ENCODE measurements around the gene MSI1.

Gene MSI1

DNA sequence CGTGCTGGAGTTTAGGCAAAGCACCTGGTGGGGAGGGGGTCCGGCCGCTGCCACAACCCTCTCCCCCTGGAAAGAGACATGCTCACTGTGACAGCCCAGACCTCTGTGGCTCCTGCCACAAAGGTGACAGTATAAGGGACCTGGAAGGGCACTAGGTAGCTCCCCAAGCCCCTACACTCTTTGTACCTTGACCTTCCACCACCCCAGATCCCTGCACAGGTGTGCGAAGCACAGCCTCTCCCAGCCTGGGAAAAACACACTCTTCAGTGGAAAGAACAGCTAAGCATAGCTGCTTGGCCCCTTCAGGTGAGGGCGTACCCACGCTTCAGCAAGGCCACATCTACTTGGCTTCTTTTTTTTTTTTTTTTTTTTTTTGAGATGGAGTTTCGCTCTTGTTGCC is 36.4 kb downstream of the MSI1 start:
- no peaks in the 10 kb centered on the region for H3K9me3 ChIP-seq (ENCODE audit: low read length)
- H3K4me1 ChIP-seq (ENCODE audit: insufficient read depth, low read length) = no peaks in the 10 kb centered on the region
- no peak overlapping the region for H3K9ac ChIP-seq (ENCODE audit: low read length)
- no peak overlapping the region for H3K27ac ChIP-seq (ENCODE audit: low read depth, low read length)
- H3K4me3 ChIP-seq (ENCODE audit: low read depth in 1 of 2, low read length in 2 of 2) = no peak overlapping the region
- no peaks in the 10 kb centered on the region for H3K27me3 ChIP-seq (ENCODE audit: control insufficient read depth in 1 of 2, insufficient read depth in 2 of 2, low read length in 2 of 2)
- no peaks in the 10 kb centered on the region for H3K36me3 ChIP-seq (ENCODE audit: insufficient read depth, low read length)

GRCh38 chr12:120332041-120332440 is 36.9 kb downstream of the MSI1 start:
- Histone ChIP-seq H3K27ac (ENCODE audit: low read depth, low read length) (no peak overlapping the region), H3K9ac (ENCODE audit: low read length) (no peak overlapping the region), H3K9me3 (ENCODE audit: low read length) (no peaks in the 10 kb centered on the region), H3K4me3 (ENCODE audit: low read depth in 1 of 2, low read length in 2 of 2) (no peak overlapping the region), H3K27me3 (ENCODE audit: control insufficient read depth in 1 of 2, insufficient read depth in 2 of 2, low read length in 2 of 2) (no peaks in the 10 kb centered on the region), H3K4me1 (ENCODE audit: insufficient read depth, low read length) (no peaks in the 10 kb centered on the region), H3K36me3 (ENCODE audit: insufficient read depth, low read length) (no peaks in the 10 kb centered on the region)

DNA sequence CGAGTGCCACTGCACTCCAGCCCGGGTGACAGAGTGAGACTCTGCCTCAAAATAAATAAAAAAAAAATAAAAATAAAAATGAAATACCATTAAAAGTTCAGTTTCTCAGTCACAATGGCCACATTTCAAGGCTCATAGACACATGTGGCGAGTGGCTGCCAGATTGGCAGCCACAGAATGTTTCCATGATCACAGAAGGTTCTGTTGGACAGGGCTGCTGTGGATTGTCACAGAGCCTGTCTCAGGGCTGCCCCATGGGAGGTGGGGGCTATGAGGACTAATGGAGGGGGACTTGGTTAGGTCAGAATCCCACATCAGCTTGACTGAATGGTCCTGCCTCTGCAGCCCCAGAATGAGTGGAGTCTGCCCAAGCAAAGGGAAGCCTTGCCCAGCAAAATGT is 37.6 kb downstream of the MSI1 start:
- Histone ChIP-seq H3K9ac (ENCODE audit: low read length) (no peak overlapping the region), H3K9me3 (ENCODE audit: low read length) (no peaks in the 10 kb centered on the region), H3K4me3 (ENCODE audit: low read depth in 1 of 2, low read length in 2 of 2) (no peak overlapping the region), H3K4me1 (ENCODE audit: insufficient read depth, low read length) (no peaks in the 10 kb centered on the region), H3K27ac (ENCODE audit: low read depth, low read length) (no peak overlapping the region), H3K36me3 (ENCODE audit: insufficient read depth, low read length) (no peaks in the 10 kb centered on the region), H3K27me3 (ENCODE audit: control insufficient read depth in 1 of 2, insufficient read depth in 2 of 2, low read length in 2 of 2) (no peaks in the 10 kb centered on the region)

GRCh38 chr12:120328228-120328627 is 40.7 kb downstream of the MSI1 start:
- H3K27ac ChIP-seq (ENCODE audit: low read depth, low read length) = no peak overlapping the region
- H3K36me3 ChIP-seq (ENCODE audit: insufficient read depth, low read length) = no peaks in the 10 kb centered on the region
- no peak overlapping the region for H3K4me3 ChIP-seq (ENCODE audit: low read depth in 1 of 2, low read length in 2 of 2)
- H3K27me3 ChIP-seq (ENCODE audit: control insufficient read depth in 1 of 2, insufficient read depth in 2 of 2, low read length in 2 of 2) = no peaks in the 10 kb centered on the region
- H3K9me3 ChIP-seq (ENCODE audit: low read length) = no peaks in the 10 kb centered on the region
- H3K9ac ChIP-seq (ENCODE audit: low read length) = no peak overlapping the region
- H3K4me1 ChIP-seq (ENCODE audit: insufficient read depth, low read length) = no peaks in the 10 kb centered on the region

DNA sequence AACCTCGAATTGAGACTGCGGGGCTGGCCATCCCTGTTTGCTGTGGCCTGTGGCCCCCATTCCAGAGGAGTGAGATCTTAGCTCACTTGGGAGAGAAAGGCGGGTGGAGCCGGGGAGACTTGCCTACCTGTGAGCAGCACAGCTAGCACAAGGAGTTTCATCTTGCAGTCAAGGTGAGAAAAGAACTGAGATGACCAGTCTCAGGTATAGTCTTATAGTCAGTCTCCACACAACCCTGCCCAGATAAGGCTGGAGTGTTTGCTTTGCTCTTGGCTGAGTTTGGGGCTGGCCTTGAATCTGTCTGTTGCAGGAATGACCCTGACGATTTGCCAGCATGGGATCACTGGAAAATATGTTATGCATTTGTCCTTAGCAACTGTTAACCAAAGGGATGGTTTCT is 41.4 kb downstream of the MSI1 start, which contains the start of gene PLA2G1B:
Gene PLA2G1B (minus strand): TSS at position 187 of the 400 bp plus-strand sequence. CDS start 26 bp downstream, at position 161.
- H3K27ac ChIP-seq (ENCODE audit: low read depth, low read length) = no peak within 1 kb of the TSS
- no peak within 1 kb of the TSS for H3K9ac ChIP-seq (ENCODE audit: low read length)
- no peaks in the 10 kb centered on the region for H3K27me3 ChIP-seq (ENCODE audit: control insufficient read depth in 1 of 2, insufficient read depth in 2 of 2, low read length in 2 of 2)
- H3K36me3 ChIP-seq (ENCODE audit: insufficient read depth, low read length) = no peaks in the 10 kb centered on the region
- H3K4me1 ChIP-seq (ENCODE audit: insufficient read depth, low read length) = no peaks in the 10 kb centered on the region
- H3K9me3 ChIP-seq (ENCODE audit: low read length) = no peaks in the 10 kb centered on the region
- H3K4me3 ChIP-seq (ENCODE audit: low read depth in 1 of 2, low read length in 2 of 2) = no peak within 1 kb of the TSS

DNA sequence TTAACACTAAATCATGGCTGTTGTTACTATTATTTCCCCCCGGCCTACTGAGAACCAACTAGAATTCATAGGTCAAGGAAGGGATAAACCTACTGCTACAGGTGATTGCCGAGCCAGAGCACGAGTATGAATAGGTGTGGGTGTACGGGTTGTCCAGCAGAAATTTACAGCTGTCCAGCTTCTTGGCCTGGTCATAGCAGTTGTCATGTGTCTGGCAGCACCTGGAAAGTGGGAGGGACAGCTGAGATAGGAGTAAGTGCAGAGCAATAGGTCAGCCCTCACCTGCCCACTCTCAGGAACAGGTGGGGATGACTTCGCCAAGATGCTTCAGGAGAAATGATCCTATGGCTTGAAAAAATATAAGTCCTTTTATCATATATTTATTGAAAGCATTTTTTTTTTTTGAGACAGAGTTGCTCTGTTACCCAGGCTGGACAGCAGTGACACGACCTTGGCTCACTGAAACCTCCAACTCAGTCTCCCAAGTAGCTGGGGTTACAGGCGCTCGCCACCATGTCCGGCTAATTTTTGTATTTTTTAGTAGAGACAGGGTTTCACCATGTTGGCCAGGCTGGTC is 44.0 kb downstream of the MSI1 start:
- no peak overlapping the region for H3K27ac ChIP-seq (ENCODE audit: low read depth, low read length)
- no peak overlapping the region for H3K4me3 ChIP-seq (ENCODE audit: low read depth in 1 of 2, low read length in 2 of 2)
- no peaks in the 10 kb centered on the region for H3K27me3 ChIP-seq (ENCODE audit: control insufficient read depth in 1 of 2, insufficient read depth in 2 of 2, low read length in 2 of 2)
- no peaks in the 10 kb centered on the region for H3K36me3 ChIP-seq (ENCODE audit: insufficient read depth, low read length)
- H3K4me1 ChIP-seq (ENCODE audit: insufficient read depth, low read length) = no peaks in the 10 kb centered on the region
- no peaks in the 10 kb centered on the region for H3K9me3 ChIP-seq (ENCODE audit: low read length)
- no peak overlapping the region for H3K9ac ChIP-seq (ENCODE audit: low read length)

- no peaks in the 10 kb centered on the region for H3K9me3 ChIP-seq (ENCODE audit: low read length)
- no peak overlapping the region for H3K27ac ChIP-seq (ENCODE audit: low read depth, low read length)
- H3K4me3 ChIP-seq (ENCODE audit: low read depth in 1 of 2, low read length in 2 of 2) = no peak overlapping the region
- H3K27me3 ChIP-seq (ENCODE audit: control insufficient read depth in 1 of 2, insufficient read depth in 2 of 2, low read length in 2 of 2) = no peaks in the 10 kb centered on the region
- no peaks in the 10 kb centered on the region for H3K36me3 ChIP-seq (ENCODE audit: insufficient read depth, low read length)
- no peaks in the 10 kb centered on the region for H3K4me1 ChIP-seq (ENCODE audit: insufficient read depth, low read length)
- H3K9ac ChIP-seq (ENCODE audit: low read length) = no peak overlapping the region
Observed at GRCh38 chr12:120323772-120324171, 45.2 kb downstream of the MSI1 start.

DNA sequence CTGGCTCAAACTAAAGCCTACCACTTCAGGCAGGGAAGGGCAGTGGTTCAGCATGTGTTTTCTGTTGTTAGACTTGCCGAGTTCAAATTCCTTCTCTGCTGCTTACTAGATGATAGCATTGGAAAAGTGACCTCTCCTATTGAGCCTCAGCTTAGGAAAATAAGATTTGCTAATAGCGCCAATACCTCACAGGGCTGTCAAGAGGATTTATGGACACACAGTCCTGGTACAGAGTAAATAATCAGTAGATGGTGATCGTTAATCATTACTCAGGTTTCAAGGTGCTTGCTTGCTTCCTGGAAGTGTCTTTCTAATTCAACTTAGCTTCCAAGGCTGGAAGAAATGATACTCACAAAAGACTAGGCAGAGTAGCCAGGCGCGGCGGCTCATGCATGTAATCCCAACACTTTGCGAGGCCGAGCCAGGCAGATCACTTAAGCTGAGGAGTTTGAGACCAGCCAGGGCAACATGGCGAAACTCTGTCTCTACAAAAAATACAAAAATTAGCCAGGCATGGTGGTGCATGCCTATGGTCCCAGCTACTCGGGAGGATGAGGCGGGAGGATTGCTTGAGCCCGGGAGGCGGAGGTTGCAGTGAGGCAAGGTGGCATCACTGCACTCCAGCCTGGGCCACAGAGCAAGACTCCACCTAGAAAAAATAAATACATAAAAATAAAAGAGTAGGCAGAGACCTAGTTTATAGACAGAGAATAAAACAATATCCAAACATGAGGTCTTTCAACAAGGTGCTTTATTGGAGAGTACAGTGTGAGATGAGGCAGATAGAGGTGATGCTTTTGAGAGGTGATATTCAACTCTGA is 47.4 kb downstream of the MSI1 start:
- no peak overlapping the region for H3K4me3 ChIP-seq (ENCODE audit: low read depth in 1 of 2, low read length in 2 of 2)
- no peaks in the 10 kb centered on the region for H3K9me3 ChIP-seq (ENCODE audit: low read length)
- no peaks in the 10 kb centered on the region for H3K36me3 ChIP-seq (ENCODE audit: insufficient read depth, low read length)
- no peak overlapping the region for H3K27ac ChIP-seq (ENCODE audit: low read depth, low read length)
- H3K9ac ChIP-seq (ENCODE audit: low read length) = no peak overlapping the region
- peaks cover 6% of the 10 kb centered on the region for H3K4me1 ChIP-seq (ENCODE audit: insufficient read depth, low read length)
- H3K27me3 ChIP-seq (ENCODE audit: control insufficient read depth in 1 of 2, insufficient read depth in 2 of 2, low read length in 2 of 2) = no peaks in the 10 kb centered on the region

GRCh38 chr12:120317224-120318105 is 51.5 kb downstream of the MSI1 start:
- Histone ChIP-seq H3K27ac (ENCODE audit: low read depth, low read length) (peak overlapping the region; percentile 73), H3K9ac (ENCODE audit: low read length) (peak overlapping the region; percentile 9), H3K27me3 (ENCODE audit: control insufficient read depth in 1 of 2, insufficient read depth in 2 of 2, low read length in 2 of 2) (no peaks in the 10 kb centered on the region), H3K4me3 (ENCODE audit: low read depth in 1 of 2, low read length in 2 of 2) (peak overlapping the region; percentile 53 to 71), H3K9me3 (ENCODE audit: low read length) (no peaks in the 10 kb centered on the region), H3K4me1 (ENCODE audit: insufficient read depth, low read length) (peaks cover 7% of the 10 kb centered on the region), H3K36me3 (ENCODE audit: insufficient read depth, low read length) (no peaks in the 10 kb centered on the region)

DNA sequence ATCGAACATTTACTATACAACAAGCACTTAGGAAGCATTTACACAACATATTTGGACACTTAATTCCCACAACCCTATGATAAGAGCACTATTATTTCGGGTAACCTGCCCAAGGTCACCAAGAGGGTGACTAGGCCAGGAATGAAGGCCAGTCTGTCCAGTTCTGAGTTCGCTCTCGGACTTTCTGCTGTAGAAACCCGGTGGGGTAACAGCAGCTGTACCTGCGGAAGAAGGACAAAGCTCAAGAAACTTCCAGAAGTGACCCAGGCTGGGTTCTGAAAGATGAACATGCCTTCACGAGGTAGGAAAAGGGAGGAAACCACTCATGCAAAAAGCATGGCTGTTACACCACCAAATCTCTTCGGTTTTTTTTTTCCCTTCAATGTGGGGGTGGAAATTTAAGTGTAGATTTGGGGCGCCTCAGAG is 52.2 kb downstream of the MSI1 start:
- Histone ChIP-seq H3K27me3 (ENCODE audit: control insufficient read depth in 1 of 2, insufficient read depth in 2 of 2, low read length in 2 of 2) (no peaks in the 10 kb centered on the region), H3K9ac (ENCODE audit: low read length) (peak overlapping the region; percentile 9), H3K9me3 (ENCODE audit: low read length) (no peaks in the 10 kb centered on the region), H3K4me3 (ENCODE audit: low read depth in 1 of 2, low read length in 2 of 2) (peak overlapping the region; percentile 53 to 71), H3K27ac (ENCODE audit: low read depth, low read length) (peak overlapping the region; percentile 73), H3K36me3 (ENCODE audit: insufficient read depth, low read length) (no peaks in the 10 kb centered on the region), H3K4me1 (ENCODE audit: insufficient read depth, low read length) (peaks cover 7% of the 10 kb centered on the region)

DNA sequence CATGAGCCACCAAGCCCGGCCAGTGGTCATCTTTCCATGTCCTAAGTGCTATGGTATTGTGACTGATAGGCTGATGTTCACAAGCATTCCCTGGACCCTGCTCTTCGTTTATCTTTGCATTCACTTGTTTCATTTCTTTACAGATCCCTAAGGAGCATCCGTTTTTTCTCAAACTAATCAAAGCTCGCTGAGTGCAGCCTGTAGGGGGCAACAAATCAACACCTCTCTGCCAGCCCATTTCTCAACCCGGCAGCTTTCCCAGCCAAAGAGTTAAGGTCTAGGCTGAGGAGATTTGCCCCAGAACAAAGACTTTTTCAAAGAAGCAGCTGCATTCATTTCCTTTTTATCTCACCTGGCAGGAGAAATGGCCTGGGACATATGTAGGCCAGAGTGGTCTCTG is 54.7 kb downstream of the MSI1 start:
- no peak overlapping the region for H3K4me3 ChIP-seq (ENCODE audit: low read depth in 1 of 2, low read length in 2 of 2)
- H3K36me3 ChIP-seq (ENCODE audit: insufficient read depth, low read length) = no peaks in the 10 kb centered on the region
- H3K27me3 ChIP-seq (ENCODE audit: control insufficient read depth in 1 of 2, insufficient read depth in 2 of 2, low read length in 2 of 2) = no peaks in the 10 kb centered on the region
- H3K27ac ChIP-seq (ENCODE audit: low read depth, low read length) = no peak overlapping the region
- H3K9me3 ChIP-seq (ENCODE audit: low read length) = no peaks in the 10 kb centered on the region
- H3K9ac ChIP-seq (ENCODE audit: low read length) = no peak overlapping the region
- H3K4me1 ChIP-seq (ENCODE audit: insufficient read depth, low read length) = peaks cover 7% of the 10 kb centered on the region

All from muscle layer of colon (tissue), 2 donors.